Colonic mucosa (tissue), 4 donors: ENCODE data around the gene VILL. TPM values are rescaled to one million over a fixed set of nuclear protein-coding genes. Genes with fewer than 3 reads are reported as not detected.

Experiments used
- DNase-seq: peaks from one replicate; pipeline ENCODE4 v3.0.0-alpha.2; 2020
- H3K27ac ChIP-seq: fragments of 200-600 bp; one replicate; pipeline ENCODE4 v1.8.0; 2021
- H3K27me3 ChIP-seq: fragments of 200-600 bp; one replicate; pipeline ENCODE4 v1.8.0; 2021
- H3K36me3 ChIP-seq: fragments of 200-600 bp; one replicate; pipeline ENCODE4 v1.8.0; 2021
- H3K4me1 ChIP-seq: fragments of 200-600 bp; one replicate; pipeline ENCODE4 v1.8.0; 2021; ENCODE audit warnings: mild to moderate bottlenecking
- H3K4me3 ChIP-seq: fragments of 200-600 bp; one replicate; pipeline ENCODE4 v1.8.0; 2021
- H3K9ac ChIP-seq, 2 donors: one replicate each; pipeline ENCODE4 v1.7.0; 2013; ENCODE audit warnings: control low read depth in 2 of 2, low read depth in 2 of 2, low read length in 2 of 2
- H3K9me3 ChIP-seq: fragments of 200-600 bp; one replicate; pipeline ENCODE4 v1.8.0; 2021
- CTCF ChIP-seq: fragments of 200-600 bp; IDR thresholded peaks from one replicate; pipeline ENCODE4 v1.8.0; 2022; ENCODE audit warnings: antibody characterized with exemption, mild to moderate bottlenecking
- intact Hi-C: fragments of 100-400 bp; cut with DNase I; formaldehyde crosslinking; loops from one replicate; pipeline ENCODE4 v1.14.1; 2022
- total RNA-seq, 2 donors: library from RNA; stranded (reverse); fragmentation: NEBNext Ultra II Directional in 1 of 2; extraction: Animal tissue kit (Norgen Biotek cat#: 25700) in 1 of 2; gene quantifications; one replicate each; pipeline ENCODE4 v1.2.1, GENCODE V29; 2021
- donor health status: healthy.
- donor health status: DM: no; HTN: no; CAD: no.
- donor health status: DM: no; HTN: no; CAD: no.

The VILL gene
- total RNA-seq, 2 donors from 2014 or later, result 155 to 166 TPM

GRCh38 chr3:38006445-38006995 lies 15.9 kb downstream of the VILL start:
- Histone ChIP-seq H3K4me1 (peaks cover 20% of the 10 kb centered on the region), H3K9me3 (no peaks in the 10 kb centered on the region), H3K27me3 (no peaks in the 10 kb centered on the region), H3K4me3 (no peak overlapping the region), H3K9ac (no peak overlapping the region), H3K36me3 (peaks cover 2% of the 10 kb centered on the region), H3K27ac (no peak overlapping the region)
- intact Hi-C loops, result no loop called here
- no peak for TF ChIP-seq CTCF
- no peak for DNase-seq

DNA sequence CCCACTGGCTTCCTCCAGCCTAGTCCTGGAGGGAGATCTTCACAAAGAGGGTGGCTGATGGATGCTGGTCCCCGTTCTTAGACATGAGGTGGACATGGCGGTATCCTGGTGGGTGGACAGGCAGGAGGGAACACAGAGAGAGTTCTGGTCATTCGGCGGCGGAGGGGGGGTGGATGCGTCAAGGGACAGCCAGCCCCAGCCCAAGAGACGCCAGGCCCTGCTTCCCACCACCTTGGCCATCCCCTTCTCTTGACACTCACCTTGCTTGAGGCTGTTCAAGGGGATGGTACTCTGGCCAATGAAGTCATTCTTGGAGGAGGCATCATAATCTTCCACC lies 17.1 kb downstream of the VILL start:
- H3K27me3 ChIP-seq, result no peaks in the 10 kb centered on the region
- peaks cover 19% of the 10 kb centered on the region for H3K4me1 ChIP-seq
- no peak for DNase-seq
- H3K9ac ChIP-seq, result no peak overlapping the region
- no peak for TF ChIP-seq CTCF
- H3K27ac ChIP-seq, result no peak overlapping the region
- no peaks in the 10 kb centered on the region for H3K9me3 ChIP-seq
- no peak overlapping the region for H3K4me3 ChIP-seq
- no peaks in the 10 kb centered on the region for H3K36me3 ChIP-seq
- intact Hi-C loops, result no loop called here

DNA sequence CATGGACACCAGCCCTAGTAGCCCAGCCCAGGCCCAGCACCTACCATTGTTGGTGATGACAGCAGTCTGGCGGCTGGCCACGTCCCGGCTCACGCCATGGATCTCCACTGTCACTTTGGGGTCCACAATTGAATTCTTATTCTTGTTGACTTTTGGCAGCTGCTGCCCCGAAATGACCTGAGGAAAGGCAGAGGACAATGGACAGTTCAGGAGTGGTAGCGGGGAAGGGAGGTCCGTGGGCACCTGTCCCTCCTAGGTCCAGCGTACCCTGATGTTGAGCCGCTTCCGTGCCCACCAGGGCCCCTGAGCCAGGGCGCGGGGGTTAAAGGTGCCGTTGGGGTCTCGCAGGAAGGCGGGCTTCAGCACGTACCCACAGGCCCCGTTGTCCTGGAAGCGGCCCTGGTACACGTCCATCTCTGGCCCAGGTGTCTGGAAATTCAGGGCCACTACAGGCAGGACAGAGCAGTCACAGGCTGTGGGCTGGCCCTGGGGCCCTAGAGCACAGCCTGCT lies 17.7 kb downstream of the VILL start:
- Histone ChIP-seq H3K4me1 (peaks cover 15% of the 10 kb centered on the region), H3K4me3 (no peak overlapping the region), H3K9me3 (no peaks in the 10 kb centered on the region), H3K36me3 (no peaks in the 10 kb centered on the region), H3K9ac (no peak overlapping the region), H3K27ac (no peak overlapping the region), H3K27me3 (no peaks in the 10 kb centered on the region)
- no peak for TF ChIP-seq CTCF
- DNase-seq, result no peak
- intact Hi-C loops, result no loop called here

GRCh38 chr3:38008971-38009580 lies 18.5 kb downstream of the VILL start:
- H3K27ac ChIP-seq, result no peak overlapping the region
- no peaks in the 10 kb centered on the region for H3K36me3 ChIP-seq
- no peaks in the 10 kb centered on the region for H3K27me3 ChIP-seq
- no peaks in the 10 kb centered on the region for H3K9me3 ChIP-seq
- H3K9ac ChIP-seq, result no peak overlapping the region
- DNase-seq, result no peak
- no peak for TF ChIP-seq CTCF
- intact Hi-C loops, result no loop called here
- peaks cover 7% of the 10 kb centered on the region for H3K4me1 ChIP-seq
- no peak overlapping the region for H3K4me3 ChIP-seq

- no peak for DNase-seq
- Histone ChIP-seq H3K27ac (no peak overlapping the region), H3K4me1 (peaks cover 6% of the 10 kb centered on the region), H3K4me3 (no peak overlapping the region), H3K27me3 (no peaks in the 10 kb centered on the region), H3K9me3 (no peaks in the 10 kb centered on the region), H3K36me3 (no peaks in the 10 kb centered on the region), H3K9ac (no peak overlapping the region)
- TF ChIP-seq CTCF, result no peak
- intact Hi-C loops, result no loop called here
Observed at GRCh38 chr3:38009807-38010591, 19.4 kb downstream of the VILL start.
